HepG2 (cell line): Measurements from ENCODE around the gene SLC36A3. TPM values are rescaled to one million over a fixed set of nuclear protein-coding genes. Genes with fewer than 3 reads are reported as not detected.

Experiments used
- ATAC-seq: fragments of 200-7000 bp; cut with Tn5 transposase; 3 replicates; pipeline ENCODE4 v1.9.1; 2020; ENCODE audit warnings: mild to moderate bottlenecking, moderate library complexity
- BruUV-seq: library from RNA; stranded (reverse); fragments of 400-500 nt; replicated peaks from 2 replicates; lab custom pipeline; 2021; lab: Mats Ljungman, UMichigan
- CTCF ChIA-PET: fragments of 300-600 bp; formaldehyde crosslinking; extraction: SDS; loops from one replicate; lab custom pipeline; 2021; ENCODE audit warnings: low total read pairs, inconsistent platforms, low intra/inter-chr PET ratio; lab: Yijun Ruan, JAX
- POLR2A ChIA-PET: fragments of 350-600 bp; sonication (Branson Sonifier 250); formaldehyde crosslinking; loops from one replicate; lab custom pipeline; 2020; ENCODE audit warnings: antibody characterized with exemption, inconsistent platforms; lab: Yijun Ruan, JAX
- DNase-seq: peaks from one replicate; pipeline ENCODE4 v3.0.0-alpha.2; 2015; ENCODE audit warnings: low spot score
- FAIRE-seq: peaks from 3 replicates; lab custom pipeline; 2011; peaks lifted over from hg19 to GRCh38; lab: Jason Lieb, UNC
- H2AFZ ChIP-seq: one replicate; pipeline ENCODE4 v1.6.1; 2011; ENCODE audit warnings: low read length, inconsistent platforms
- H3K27ac ChIP-seq: fragments of 300-600 bp; 3 replicates; pipeline ENCODE4 v1.8.0; 2011; ENCODE audit warnings: mixed run types, mild to moderate bottlenecking, mixed read lengths, low read length, inconsistent platforms; ENCODE audit not compliant: insufficient read depth; ENCODE audit errors: extremely low read length
- H3K27me3 ChIP-seq, 2 experiments: fragments of 200-600 bp in 1 of 2; 2 replicates in 1 of 2; 3 replicates in 1 of 2; pipeline versions ENCODE4 v1.6.0 to v1.8.0; 2011; ENCODE audit warnings: low read length in 2 of 2, mild to moderate bottlenecking in 2 of 2, moderate library complexity in 2 of 2, inconsistent platforms in 1 of 2; ENCODE audit not compliant: insufficient read depth in 2 of 2, control insufficient read depth in 1 of 2
- H3K36me3 ChIP-seq, 2 experiments: fragments of 200-600 bp in 1 of 2; replicated peaks in 1 of 2; 2 replicates in 1 of 2; 3 replicates in 1 of 2; pipeline versions ENCODE4 v1.5.1 to v1.8.0; 2011; ENCODE audit warnings: low read length in 2 of 2, inconsistent platforms in 1 of 2; ENCODE audit not compliant: insufficient read depth in 2 of 2, control insufficient read depth in 1 of 2
- H3K4me1 ChIP-seq: 2 replicates; pipeline ENCODE4 v1.5.1; 2012; ENCODE audit warnings: low read length, inconsistent platforms; ENCODE audit not compliant: insufficient read depth
- H3K4me2 ChIP-seq: 2 replicates; pipeline ENCODE4 v1.6.0; 2011; ENCODE audit warnings: low read depth, low read length, inconsistent platforms
- H3K4me3 ChIP-seq, 3 experiments: fragments of 200-600 bp in 1 of 3; sonication (generic), shearing (Covaris generic) in 1 of 3; replicated peaks in 1 of 3; 2 replicates each; pipeline ENCODE4 v1.5.1; 2011 to 2016; ENCODE audit warnings: low read length in 3 of 3, inconsistent platforms in 2 of 3, low read depth in 2 of 3, mild to moderate bottlenecking in 2 of 3, control low read depth in 1 of 3, mixed read lengths in 1 of 3; ENCODE audit not compliant: insufficient read depth in 1 of 3
- H3K79me2 ChIP-seq: one replicate; pipeline ENCODE4 v1.6.1; 2011; ENCODE audit warnings: low read length, inconsistent platforms; ENCODE audit not compliant: insufficient read depth
- H3K9ac ChIP-seq: 2 replicates; pipeline ENCODE4 v1.6.0; 2011; ENCODE audit warnings: mild to moderate bottlenecking, low read depth, low read length, inconsistent platforms; ENCODE audit not compliant: insufficient read depth
- H3K9me3 ChIP-seq: 2 replicates; pipeline ENCODE4 v1.5.1; 2012; ENCODE audit warnings: mild to moderate bottlenecking, low read length
- H4K20me1 ChIP-seq: 2 replicates; pipeline ENCODE4 v1.6.0; 2011; ENCODE audit warnings: inconsistent platforms, mild to moderate bottlenecking, low read length, moderate library complexity; ENCODE audit not compliant: insufficient read depth
- GABPA ChIP-seq, 2 experiments: IDR thresholded peaks; 2 replicates each; pipeline ENCODE4 v1.6.1; 2011 to 2016; ENCODE audit warnings: low read depth in 2 of 2, low read length in 1 of 2, missing biosample characterization in 1 of 2, missing genetic modification characterization in 1 of 2
- ISX ChIP-seq: sonication (generic); formaldehyde crosslinking; conservative IDR thresholded peaks from 2 replicates; pipeline ENCODE4 v1.5.0; 2020; ENCODE audit warnings: missing genetic modification reagents
- MTF1 ChIP-seq: sonication (generic); formaldehyde crosslinking; IDR thresholded peaks from 2 replicates; pipeline ENCODE4 v1.5.0; 2020; ENCODE audit warnings: missing genetic modification reagents
- TEAD2 ChIP-seq: sonication (generic); formaldehyde crosslinking; IDR thresholded peaks from 2 replicates; pipeline ENCODE4 v1.9.0; 2021; ENCODE audit warnings: missing genetic modification reagents
- ZNF256 ChIP-seq: sonication (generic); formaldehyde crosslinking; conservative IDR thresholded peaks from 2 replicates; pipeline ENCODE4 v1.4.0; 2020; ENCODE audit warnings: missing genetic modification reagents
- ZNF790 ChIP-seq: sonication (generic); formaldehyde crosslinking; IDR thresholded peaks from 2 replicates; pipeline ENCODE4 v1.8.0; 2022; ENCODE audit warnings: missing genetic modification reagents, mild to moderate bottlenecking, borderline replicate concordance
- WGBS: methylation state at CpG from one replicate; pipeline ENCODE4 v1.1.6; 2017; ENCODE audit warnings: low lambda C conversion rate; 5-methylcytosine and 5-hydroxymethylcytosine counted together
- in situ Hi-C: cut with HindIII; loops from 2 replicates; pipeline ENCODE4 v1.10.0; 2017; ENCODE audit warnings: low pct_unique_long_range_greater_than_20kb; ENCODE audit not compliant: extremely low pct_ligation_motif_present
- intact Hi-C: fragments of 100-400 bp; cut with micrococcal nuclease; formaldehyde crosslinking; loops from one replicate; pipeline ENCODE4 v1.10.0; 2022; ENCODE audit not compliant: unreplicated experiment
- polyA plus RNA-seq, 8 experiments: library from polyadenylated mRNA; depleted of rRNA in 3 of 8; stranded (reverse) in 7 of 8; unstranded in 1 of 8; fragments of >200 nt; fragmentation: Illumina TruSeq in 4 of 8; extraction: Trizol in 4 of 8; gene quantifications; 2 replicates each; pipeline versions ENCODE4 v1.2.1 to v1.2.3, GENCODE V29; 2011 to 2016; ENCODE audit warnings: low read depth in 4 of 8, missing spikeins in 1 of 8, mixed read lengths in 1 of 8; ENCODE audit not compliant: insufficient read depth in 1 of 8
- total RNA-seq, 5 experiments: library from RNA; depleted of rRNA; stranded (reverse); fragments of >200 nt; fragmentation: Illumina TruSeq; extraction: Trizol; gene quantifications; 2 replicates each; pipeline ENCODE4 v1.2.3, GENCODE V29; 2016; ENCODE audit warnings: low read depth in 1 of 5
- TF ChIP-seq, protein P1 (sequence below): IDR thresholded peaks from 2 replicates; pipeline ENCODE4 v1.6.1; 2016

The SLC36A3 gene
- total and polyA plus RNA-seq, 2 of the 13 experiments (the other 11 are each of a cell fraction or from before 2014, with no cell fraction given) = not detected

DNA sequence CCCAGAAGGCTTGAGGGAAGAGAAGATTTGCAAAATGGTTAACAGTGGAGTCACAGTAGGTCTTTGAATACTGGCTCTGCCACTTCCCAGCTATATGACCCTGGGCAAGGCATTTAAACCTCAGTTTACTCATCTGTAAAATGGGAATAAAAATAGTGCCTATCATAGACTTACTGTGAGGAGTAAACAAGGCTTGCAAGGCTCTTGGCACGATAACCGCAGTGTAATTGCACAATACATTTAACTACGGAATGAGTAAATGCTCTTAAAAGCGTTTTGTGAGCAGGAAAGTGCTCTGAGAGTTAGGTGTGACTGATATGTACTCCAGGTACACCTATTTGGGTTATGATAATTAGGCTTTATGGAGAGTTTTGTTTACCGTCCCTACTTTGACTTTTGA, 8.4 kb downstream of the SLC36A3 start (continued):
- no peak for TF ChIP-seq ZNF256 (CRISPR knock-in tag)

DNA sequence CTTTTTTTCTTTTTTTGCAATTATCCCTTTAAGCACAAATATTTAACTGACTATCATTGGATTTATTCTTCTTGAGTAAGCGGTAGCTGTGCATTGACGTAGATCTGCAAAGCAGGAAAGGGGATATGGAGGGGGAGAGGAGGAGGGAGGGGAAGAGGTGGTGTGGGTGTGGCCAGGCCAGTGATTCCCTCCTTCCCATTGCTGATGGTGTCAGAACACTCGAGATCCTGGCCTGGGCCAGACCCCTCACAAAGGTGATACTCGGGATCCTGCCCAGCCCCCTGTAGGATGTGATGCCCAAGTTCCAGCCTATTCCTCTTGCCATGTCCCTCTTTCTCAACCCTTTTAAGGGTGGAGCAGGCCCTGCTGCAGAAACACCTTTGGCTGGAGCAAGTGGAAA, 9.9 kb downstream of the SLC36A3 start:
- ChIA-PET POLR2A (no interaction called here), CTCF (no interaction called here)
- TF ChIP-seq ZNF790 (CRISPR knock-in tag) (no peak), ISX (CRISPR knock-in tag) (no peak), TEAD2 (CRISPR knock-in tag) (no peak), GABPA (IDR thresholded peaks at IDR 0.05; ENCODE audit: low read depth, low read length) (no peak), GABPA (CRISPR knock-in tag; IDR thresholded peaks at IDR 0.05; ENCODE audit: low read depth) (no peak), MTF1 (no peak)
- TF ChIP-seq, protein P1, sequence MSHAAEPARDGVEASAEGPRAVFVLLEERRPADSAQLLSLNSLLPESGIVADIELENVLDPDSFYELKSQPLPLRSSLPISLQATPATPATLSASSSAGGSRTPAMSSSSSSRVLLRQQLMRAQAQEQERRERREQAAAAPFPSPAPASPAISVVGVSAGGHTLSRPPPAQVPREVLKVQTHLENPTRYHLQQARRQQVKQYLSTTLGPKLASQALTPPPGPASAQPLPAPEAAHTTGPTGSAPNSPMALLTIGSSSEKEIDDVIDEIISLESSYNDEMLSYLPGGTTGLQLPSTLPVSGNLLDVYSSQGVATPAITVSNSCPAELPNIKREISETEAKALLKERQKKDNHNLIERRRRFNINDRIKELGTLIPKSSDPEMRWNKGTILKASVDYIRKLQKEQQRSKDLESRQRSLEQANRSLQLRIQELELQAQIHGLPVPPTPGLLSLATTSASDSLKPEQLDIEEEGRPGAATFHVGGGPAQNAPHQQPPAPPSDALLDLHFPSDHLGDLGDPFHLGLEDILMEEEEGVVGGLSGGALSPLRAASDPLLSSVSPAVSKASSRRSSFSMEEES (CRISPR knock-in tag) = no peak
- H3K27me3 ChIP-seq = 0 out of 5 replicates have a peak, but pooled peaks cover 0 to 6% of the 10 kb centered on the region in 2 experiments
- intact Hi-C loops = no loop called here
- H3K4me1 ChIP-seq = no peaks in the 10 kb centered on the region
- ATAC-seq = no peak
- H2AFZ ChIP-seq = no peak overlapping the region
- H4K20me1 ChIP-seq = no peaks in the 10 kb centered on the region
- H3K79me2 ChIP-seq = no peaks in the 10 kb centered on the region
- no peak for DNase-seq
- H3K36me3 ChIP-seq = no peaks in the 10 kb centered on the region
- no peak overlapping the region for H3K4me2 ChIP-seq
- WGBS = 0% methylated on average over 4 of the region's 4 CpGs
- no peaks in the 10 kb centered on the region for H3K9me3 ChIP-seq
- in situ Hi-C loops = no loop called here
- no peak for FAIRE-seq
- H3K9ac ChIP-seq = no peak overlapping the region
- no peak overlapping the region for H3K4me3 ChIP-seq
- BruUV-seq = no TSS peak
- no peak overlapping the region for H3K27ac ChIP-seq
